AG09309 (cell line): ENCODE measurements around the gene LMCD1.

Experiments
- DNase-seq: peaks from one replicate; pipeline ENCODE4 v3.0.0-alpha.2; 2010; ENCODE audit warnings: low read depth
- H3K4me3 ChIP-seq: 2 replicates; pipeline ENCODE4 v1.5.1; 2011; ENCODE audit warnings: mild to moderate bottlenecking, low read depth, low read length, moderate library complexity; ENCODE audit not compliant: control insufficient read depth
- TF ChIP-seq, protein P1 (sequence below): IDR thresholded peaks from 2 replicates; pipeline ENCODE4 v1.5.1; 2011; ENCODE audit warnings: mild to moderate bottlenecking, low read depth, low read length, inconsistent platforms; ENCODE audit not compliant: insufficient read depth, control insufficient read depth; ENCODE audit errors: missing control alignments

The LMCD1 gene

DNA sequence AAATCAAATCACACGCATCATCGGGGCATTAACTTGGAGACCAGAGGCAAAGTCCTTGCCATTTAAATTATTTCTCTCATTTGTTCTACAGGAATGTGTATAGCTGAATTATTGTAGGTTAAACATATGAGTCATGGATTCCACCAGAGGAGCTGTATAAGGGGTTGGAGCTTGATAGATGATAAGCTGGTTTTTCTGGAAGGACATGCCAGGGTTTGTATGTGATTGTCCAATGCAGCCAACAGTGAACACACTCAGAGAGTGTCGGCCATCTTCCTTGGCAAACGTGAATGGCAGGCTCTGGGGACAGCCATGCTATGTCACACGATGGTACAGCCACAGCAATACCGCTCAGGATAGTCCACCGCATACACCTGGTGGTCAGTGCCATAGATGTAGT lies 117.9 kb downstream of the LMCD1 start:
- TF ChIP-seq, protein P1, sequence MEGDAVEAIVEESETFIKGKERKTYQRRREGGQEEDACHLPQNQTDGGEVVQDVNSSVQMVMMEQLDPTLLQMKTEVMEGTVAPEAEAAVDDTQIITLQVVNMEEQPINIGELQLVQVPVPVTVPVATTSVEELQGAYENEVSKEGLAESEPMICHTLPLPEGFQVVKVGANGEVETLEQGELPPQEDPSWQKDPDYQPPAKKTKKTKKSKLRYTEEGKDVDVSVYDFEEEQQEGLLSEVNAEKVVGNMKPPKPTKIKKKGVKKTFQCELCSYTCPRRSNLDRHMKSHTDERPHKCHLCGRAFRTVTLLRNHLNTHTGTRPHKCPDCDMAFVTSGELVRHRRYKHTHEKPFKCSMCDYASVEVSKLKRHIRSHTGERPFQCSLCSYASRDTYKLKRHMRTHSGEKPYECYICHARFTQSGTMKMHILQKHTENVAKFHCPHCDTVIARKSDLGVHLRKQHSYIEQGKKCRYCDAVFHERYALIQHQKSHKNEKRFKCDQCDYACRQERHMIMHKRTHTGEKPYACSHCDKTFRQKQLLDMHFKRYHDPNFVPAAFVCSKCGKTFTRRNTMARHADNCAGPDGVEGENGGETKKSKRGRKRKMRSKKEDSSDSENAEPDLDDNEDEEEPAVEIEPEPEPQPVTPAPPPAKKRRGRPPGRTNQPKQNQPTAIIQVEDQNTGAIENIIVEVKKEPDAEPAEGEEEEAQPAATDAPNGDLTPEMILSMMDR: no peak
- no peak overlapping the region for H3K4me3 ChIP-seq
- DNase-seq: no peak

DNA sequence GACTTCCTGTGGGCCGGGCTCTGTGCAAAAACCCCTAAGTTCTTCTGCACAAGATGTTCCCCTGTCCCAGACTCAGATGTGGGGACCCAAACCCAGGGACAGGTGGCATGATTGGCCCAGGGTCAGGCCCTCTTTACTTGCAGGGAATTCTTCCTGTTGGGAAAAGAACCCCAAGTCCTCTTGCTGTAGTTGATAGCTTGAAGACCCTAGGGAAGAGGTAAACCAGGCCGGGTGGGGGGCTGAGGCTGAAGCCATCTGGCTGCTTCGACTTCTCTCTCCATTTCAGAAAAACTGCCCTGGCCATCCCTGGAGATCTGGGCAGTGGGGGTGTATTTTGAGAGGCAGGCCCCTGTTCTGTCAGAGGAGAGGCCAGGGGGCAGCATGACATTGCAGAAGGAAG lies 119.5 kb downstream of the LMCD1 start:
- DNase-seq: no peak
- H3K4me3 ChIP-seq: no peak overlapping the region
- TF ChIP-seq, protein P1: no peak

DNA sequence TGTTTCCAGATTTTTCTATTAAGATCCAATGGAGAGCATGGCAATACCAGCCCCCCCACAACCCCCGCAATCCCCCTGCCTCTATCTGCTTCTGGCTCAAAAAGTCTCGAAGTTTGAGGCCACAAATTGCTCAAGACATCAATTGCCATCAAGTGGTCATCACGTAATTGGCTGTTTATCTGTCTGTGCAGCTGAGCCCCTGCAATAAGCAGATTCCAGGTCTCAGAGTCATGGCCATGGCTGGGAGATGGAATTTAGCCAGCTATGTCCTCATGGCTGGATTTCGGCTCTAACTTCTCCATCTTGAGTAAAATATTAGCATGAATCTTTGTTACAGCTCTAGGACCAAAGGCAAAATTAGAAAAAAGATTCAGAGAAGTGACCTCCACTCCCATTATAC lies 120.2 kb downstream of the LMCD1 start:
- H3K4me3 ChIP-seq: no peak overlapping the region
- DNase-seq: peak; percentile 84
- TF ChIP-seq, protein P1: no peak

DNA sequence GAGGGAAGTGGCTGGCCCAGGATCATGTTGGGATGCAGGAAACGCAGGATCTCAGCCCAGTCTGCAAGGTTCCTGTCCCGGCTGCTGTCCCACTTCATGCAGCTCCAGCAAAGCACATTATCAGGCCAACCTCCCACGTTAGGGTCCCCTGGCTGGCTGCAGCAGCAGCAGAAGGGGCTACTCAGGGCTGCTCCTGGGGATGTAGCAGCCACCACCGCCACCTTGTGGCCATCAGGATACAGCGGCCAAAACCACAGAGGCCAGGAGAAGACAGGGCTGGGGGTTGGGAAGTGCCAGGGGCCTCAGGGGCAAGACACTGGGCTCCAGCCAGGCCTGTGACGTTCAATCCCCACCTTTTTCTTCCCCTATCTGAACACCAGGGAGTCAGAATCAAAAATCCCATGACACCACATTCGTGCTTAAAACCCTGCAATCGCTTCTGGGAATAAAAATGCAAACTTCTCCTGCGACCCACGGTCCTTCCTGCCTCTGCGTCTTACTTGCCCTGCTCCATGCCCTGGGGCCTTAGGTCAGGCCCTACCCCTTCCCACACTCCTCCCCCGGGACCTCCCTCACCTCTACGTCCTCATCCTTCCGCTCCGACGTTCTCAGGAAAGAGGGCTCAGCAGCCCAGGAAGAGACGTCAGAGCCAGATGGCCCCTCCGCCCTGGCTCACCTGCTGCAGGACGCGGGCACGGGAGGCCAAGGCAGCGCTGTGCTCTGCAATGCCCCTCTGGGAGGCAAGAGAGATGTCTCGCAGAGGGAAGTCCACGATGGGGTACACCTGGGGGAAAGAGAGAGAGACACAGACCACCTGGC lies 121.5 kb downstream of the LMCD1 start:
- TF ChIP-seq, protein P1: peak; percentile 98
- H3K4me3 ChIP-seq: no peak overlapping the region
- no peak for DNase-seq

DNA sequence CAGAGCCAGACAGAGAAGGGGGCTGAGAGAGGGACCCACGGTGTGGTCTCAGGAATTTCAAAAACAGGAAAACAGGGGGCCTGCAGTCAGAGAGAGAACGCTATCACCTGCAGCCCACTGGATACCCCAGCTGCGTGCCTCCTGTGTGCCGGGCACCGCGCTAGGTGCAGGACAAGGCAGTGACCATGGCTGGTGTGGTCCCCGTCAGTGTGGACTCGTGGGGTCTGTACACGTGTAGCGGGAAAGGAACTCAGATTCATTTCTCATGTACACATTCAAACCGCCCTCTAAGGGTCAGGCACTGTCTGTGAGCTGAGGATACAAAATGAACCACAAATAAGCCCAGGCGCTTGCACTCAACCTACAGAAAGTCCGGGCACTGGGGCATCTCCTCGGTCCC lies 122.1 kb downstream of the LMCD1 start:
- no peak for DNase-seq
- TF ChIP-seq, protein P1: no peak
- no peak overlapping the region for H3K4me3 ChIP-seq
